Fibroblast of skin of right quadriceps (primary cell): ENCODE results near the gene PDXDC1.
"Not testable (repeated sequence)": the region's sequence is repeated elsewhere in the genome, so short reads cannot be mapped to it uniquely, and the experiment has no call there.

Experiments used
- DNase-seq: peaks from one replicate; pipeline ENCODE4 v3.0.0-alpha.2; 2013

Gene PDXDC1

DNA sequence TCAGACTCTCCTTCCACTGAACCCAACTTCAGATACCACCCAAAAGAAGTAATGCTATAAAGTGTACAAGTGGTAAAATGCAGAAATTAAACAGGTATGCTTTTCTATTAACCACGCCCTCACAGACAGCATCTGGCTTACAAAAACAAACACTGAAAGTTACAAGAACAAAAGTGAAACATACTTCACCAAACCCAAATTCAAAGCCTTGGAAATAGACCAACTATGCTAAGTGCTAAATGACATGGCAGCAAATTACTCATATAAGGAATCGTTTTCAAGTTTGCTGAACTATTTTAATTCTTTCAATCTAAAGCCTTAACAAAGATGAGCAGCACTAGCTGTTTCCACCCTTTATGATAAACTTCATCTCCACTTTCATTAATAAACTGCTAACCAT, 101.3 kb downstream of the PDXDC1 start:
- not testable (repeated sequence) for DNase-seq

DNA sequence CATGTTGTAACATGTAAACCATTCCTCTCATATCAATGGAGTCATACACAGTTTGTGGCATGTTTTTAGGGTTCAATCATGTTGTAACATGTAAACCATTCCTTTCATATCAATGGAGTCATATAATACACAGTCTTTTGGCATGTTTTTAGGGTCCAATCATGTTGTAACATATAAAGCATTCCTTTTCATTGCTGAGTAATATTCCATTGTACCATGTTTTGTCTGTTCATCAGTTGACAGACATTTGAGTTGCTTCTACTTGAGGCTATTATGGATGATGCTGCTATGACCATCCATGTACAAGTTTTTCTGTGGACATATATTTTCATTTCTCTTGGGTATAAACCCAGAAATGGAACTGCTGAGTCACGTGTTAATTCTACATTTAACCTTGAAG, 106.1 kb downstream of the PDXDC1 start:
- not testable (repeated sequence) for DNase-seq

DNA sequence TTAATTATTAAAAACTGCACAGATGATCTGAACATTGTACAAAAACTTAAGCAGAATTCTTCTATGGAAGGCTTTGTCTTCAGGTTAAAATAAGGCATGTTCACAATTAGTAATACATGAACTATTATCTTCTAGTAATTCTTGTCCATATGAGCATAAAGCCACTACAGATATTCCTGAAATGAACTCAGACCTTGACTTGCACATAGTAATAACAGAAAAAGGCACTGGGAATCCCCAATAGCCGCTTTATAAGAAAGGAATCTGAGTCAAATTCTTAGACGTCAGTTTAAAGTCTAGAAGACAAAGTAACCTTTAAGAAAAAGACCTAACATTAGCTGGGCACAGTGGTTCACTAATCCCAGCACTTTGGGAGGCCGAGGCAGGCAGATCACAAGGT, 108.0 kb downstream of the PDXDC1 start:
- DNase-seq: not testable (repeated sequence)

DNA sequence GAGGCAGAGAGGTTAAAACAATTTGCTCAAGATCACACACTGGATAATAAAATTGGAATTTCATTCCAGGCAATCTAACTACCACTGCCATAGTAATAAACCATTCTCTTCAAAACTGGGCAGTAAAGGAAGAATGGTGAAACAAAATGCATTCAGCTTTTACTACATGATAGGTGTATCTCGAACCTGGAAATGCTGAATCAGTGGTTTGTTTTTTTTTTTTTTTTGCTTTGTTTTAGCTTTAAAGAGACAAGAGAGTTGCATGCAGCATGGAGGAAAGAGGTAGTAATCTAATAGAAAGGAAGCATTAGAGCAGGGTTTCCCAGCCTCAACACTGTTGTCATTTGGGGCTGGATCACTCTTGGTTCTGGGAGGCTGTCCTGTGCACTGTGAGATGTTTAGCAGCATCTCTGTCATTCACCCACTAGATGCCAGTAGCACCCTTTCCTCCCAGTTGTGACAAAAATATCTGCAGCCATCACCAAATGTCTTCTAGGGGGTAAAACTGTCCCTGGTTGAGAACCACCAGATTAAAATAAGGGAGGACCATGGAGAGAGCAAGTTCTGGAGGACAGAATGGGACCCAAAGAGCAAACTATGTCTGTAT, 115.9 kb downstream of the PDXDC1 start:
- not testable (repeated sequence) for DNase-seq

DNA sequence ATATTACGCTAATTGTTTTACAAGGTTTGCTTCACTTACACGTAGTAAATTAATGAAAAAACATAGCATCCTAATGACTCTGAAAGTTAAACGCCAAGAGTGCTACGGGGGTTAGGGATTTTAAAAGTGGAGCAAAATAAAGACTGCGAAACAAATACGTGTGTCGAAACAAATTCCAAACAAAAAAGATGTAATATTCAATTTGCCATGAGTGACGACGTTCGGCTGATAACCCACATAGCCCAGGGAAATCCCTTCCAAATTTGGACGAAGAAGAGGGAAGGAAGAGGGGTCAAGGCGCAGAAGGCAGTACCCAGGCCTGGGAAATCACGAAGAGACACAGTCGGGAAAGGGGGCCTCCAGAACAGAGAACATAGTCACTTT, 118.7 kb downstream of the PDXDC1 start:
- DNase-seq: not testable (repeated sequence)

DNA sequence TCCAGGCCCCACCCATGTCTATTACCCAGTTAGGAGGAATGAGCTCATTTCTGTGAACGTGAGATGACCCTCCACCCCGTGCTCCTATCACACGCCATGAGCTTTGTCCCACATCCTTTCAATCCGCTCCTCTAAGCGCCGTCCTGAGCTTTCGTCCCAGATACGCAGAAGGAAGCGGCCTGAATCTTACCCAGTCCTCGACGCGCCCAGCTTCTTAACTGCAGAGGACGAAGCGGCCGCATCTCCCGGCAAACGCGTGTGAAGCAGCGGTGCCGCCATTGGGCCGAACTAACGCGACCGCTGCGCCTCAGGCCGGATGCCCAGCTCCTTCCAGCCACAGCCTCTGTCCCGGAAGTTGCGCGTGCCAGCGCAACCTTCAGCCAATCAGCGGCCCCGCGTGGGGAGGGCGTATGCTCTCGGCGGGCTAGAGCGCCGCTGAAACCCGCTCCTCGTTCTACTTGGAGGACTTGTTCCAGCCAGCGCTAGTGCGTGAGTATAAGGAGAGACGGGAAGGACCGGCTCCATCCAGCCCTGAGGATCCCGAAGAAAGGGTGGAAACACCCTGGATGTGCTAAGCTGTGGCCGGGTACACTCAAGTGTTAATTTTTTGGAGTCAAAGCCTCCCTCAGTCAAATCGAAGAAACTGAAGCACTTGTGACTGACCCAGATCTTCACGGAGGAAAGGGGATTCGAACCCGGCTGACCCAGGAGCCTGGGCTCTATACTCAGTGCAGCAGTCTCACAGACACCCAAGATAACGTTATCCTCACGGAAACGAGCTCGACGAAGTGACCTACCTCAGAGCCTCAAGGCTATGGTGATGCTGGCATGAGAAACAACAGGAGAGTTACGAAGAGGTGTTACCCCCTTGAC, 119.4 kb downstream of the PDXDC1 start, which contains the start of gene RRN3:
TSS of gene RRN3 (minus strand) at position 318 of the 873 bp plus-strand sequence. CDS start at position 279, 39 bp downstream.
- peak; percentile 92 for DNase-seq

DNA sequence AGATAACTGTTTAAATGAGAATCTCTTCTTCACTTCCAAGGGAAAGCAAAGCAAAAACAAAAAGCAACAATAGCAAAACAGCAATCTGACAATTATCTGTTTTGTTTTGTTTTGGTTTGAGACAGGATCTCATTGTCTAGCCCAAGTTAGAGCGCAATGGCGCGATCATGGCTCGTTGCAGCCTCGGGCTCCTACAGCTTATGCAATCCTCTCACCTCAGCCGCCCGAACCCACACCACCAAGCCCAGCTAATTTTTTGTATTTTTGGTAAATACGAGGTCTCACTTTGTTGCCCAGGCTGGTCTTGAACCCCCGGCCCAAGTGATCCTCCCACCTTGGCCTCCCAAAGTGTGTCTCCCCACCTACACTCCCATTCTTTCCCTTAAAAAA, 121.8 kb downstream of the PDXDC1 start:
- not testable (repeated sequence) for DNase-seq

DNA sequence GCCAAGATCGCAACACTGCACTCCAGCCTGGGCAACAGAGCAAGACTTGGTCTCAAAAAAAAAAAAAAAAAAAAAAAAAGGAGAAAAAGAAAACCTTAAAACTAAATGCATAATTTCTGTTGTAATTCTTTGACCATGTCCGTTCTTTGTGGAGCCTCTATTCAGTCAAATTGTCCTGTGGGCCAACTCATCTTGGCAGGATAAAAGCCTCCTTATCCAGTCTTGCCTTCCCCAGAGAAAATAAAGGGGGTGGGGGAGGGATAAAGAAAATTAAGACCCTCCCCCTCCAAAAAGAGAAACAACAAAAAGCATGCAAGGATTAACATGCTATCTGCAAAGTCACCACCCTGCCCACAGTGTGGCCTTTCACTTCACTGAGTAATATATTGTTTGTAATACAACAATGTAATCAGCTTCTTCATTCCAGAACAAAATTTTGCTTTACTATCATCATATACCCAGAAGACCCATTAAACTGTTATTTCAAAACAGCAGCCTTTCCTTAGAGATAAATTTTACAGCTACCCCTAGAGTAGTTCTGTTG, 124.6 kb downstream of the PDXDC1 start:
- DNase-seq: not testable (repeated sequence)

DNA sequence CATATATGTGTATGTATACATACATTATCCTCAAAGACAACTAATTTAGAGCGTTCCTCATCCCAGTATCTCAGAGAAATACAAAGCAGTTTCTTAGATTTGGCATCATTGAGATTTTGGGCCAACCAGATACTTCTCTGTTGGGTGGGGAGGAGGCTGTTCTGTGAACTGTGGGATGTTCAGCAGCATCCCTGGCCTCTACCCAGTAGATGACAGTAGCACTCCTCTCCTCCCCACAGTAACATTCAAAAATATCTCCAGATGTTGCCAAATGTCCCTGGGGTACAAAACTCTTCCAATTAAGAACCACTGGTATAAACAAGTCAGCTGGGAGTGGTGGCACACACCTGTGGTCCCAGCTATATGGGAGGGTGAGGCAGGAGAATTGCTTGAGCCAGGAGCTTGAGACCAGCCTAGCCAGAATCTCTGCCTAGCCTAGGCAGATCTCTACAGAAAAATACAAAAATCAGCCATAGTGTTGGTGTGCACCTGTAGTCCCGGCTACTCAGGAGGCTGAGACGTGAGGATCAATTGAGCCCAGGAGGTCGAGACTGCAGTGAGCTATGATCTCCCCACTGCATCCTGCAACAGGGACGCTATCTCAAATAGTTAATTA, 125.7 kb downstream of the PDXDC1 start:
- DNase-seq: not testable (repeated sequence)

DNA sequence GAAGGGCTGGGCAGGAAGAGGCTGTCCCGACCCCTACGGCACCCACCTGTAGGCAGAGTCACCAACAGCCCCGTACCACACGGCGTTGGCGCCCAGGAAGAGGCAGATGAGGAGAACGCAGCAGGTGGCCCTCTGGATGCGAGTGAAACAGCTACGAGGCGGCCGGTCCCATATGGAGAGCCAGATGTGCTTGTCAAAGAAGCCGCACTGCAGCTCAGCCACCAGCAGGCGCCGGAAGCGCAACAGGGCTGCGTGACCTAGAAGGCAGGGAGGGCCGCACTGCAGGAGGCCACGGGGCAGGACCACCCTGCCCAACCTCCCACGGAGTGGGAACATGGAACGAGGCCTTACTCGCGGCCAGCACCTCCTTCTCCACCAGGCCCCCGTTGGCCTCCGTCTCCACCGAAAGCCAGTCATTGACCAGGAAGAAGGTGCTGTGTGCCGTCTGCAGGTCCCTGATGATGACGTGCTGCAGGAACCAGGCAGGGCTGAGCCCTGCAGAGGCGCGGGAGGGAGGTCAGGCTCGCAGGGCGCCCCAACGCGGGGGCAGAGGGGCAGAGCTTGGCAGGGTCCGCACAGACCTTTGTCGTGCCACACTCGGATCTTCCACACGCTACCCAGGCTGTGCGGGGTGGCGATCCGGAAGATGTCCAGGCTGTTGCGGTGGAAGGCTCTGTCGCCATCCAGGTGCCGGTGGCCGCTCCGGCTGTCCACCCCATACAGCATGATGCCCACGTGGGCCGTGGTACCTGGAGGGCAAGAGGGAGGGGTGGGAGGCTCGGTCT, 153.0 kb downstream of the PDXDC1 start:
- not testable (repeated sequence) for DNase-seq

DNA sequence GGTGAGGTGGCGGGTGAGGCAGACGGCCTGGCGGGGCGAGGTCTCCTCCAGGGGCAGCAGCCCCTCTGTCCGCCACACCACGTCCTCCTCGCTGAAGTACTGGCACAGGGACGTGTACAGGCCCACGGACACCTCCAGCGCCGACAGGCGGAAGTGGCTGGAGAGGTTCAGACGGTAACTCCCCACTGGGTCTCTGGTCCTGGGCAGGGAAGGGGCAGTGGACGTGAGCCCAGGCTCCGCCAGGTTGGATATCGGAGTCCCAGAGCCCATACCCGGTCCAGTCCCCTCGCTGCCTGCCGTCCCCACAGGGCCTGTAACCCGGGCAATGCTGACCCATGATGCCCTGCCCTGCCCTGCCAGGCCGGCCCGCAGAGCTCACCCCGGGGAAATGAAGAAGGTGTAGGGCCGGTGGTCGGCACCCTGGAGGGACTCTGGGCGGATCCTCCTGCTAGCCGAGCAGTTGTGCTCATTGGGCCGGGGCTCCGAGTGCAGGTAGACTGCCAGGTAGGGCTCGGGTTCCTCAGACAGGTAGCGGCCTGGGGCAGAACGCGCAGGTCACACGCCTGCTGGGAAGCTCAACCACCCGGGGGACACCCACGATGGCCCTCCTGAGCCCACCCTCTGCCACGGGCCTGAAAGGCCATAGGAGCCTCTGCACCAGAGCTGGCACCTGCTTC, 155.6 kb downstream of the PDXDC1 start:
- DNase-seq: not testable (repeated sequence)

DNA sequence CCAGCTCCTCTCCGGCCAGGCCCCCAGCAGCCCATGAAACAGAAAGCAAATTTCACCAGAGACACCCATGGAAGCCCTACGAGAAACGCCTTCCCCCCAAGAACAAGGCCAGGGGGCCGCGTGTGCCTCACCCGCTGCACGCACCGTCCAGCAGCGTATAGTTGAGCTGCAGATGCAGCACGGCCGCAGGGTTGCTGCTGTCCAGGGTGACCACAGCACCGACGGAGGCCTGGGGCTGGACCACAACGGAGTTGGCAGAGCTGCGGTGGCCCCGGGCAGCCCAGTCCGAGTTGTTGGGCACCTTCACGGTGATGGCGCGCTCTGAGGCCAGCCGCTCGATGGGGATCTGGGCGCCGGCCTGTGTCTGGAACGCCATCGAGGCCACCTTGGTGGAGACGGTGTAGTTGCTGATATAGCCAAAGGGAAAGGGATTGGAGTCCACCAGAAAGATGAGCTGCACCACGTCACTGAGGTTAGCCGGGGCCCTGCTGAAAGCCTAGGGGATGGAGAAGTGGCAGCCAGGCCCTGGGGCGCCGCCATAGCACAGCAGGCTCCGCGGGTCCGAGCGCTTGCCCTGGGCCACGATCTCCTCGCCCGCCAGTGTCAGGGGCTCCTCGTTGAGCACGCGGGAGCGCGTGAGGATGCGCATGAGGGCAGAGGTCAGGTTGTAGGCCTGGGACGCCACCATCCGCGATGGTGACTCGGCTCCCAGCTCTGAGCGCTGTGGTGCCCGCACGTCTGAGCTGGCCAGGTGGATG, 156.3 kb downstream of the PDXDC1 start:
- DNase-seq: not testable (repeated sequence)

DNA sequence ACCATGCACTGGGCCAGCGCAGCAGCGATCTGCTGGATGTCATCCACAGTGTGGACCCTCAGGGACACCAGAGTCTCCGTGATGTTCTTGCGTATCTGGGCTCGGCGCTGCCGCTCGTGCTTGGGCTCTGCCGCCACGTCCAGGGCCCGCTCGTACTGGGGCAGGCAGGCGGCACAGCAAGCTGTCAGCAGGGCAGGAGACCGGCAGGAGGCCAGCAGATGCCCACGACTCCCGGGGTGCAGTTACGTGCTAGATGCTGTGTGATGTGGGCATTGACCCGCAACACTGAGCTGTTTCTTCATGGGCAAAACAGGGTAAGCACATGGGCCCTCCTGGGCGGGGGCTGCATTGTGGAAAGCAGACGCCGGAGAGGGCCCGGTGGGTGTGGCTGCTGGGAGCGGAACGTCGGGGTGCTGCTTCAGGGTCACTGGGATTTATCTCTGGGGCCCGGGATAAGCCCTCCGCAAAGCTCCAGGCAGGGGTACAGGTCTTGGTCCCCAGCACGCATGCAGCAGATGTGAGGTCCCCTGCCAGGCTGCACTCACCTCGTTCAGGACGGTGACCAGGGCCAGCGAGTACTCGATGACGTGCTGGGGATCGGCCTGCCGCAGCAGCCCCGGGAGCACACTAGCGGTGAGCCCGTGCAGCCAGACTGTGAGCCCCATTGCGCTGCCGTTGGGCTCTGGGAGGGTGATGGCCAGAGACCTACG, 158.0 kb downstream of the PDXDC1 start:
- not testable (repeated sequence) for DNase-seq

DNA sequence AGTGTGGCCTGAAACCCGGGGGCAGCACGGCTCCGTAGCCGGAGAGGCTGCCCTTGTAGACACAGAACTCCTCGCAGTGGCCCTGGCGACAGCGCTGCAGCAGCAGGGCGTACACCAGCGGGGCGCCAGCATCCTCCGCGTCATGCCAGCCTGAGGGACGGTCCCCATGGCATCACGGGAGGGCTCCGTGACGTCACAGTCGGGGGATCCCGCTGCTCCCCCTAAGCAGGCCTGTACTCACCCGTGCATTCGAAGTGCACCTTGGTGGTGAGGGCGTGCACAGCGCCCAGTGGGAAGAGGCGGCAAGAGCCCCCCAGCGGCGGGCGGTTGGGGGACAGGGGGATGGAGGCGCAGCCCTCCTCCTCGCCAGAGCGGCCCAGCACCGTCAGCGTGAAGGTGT, 158.7 kb downstream of the PDXDC1 start:
- DNase-seq: not testable (repeated sequence)

DNA sequence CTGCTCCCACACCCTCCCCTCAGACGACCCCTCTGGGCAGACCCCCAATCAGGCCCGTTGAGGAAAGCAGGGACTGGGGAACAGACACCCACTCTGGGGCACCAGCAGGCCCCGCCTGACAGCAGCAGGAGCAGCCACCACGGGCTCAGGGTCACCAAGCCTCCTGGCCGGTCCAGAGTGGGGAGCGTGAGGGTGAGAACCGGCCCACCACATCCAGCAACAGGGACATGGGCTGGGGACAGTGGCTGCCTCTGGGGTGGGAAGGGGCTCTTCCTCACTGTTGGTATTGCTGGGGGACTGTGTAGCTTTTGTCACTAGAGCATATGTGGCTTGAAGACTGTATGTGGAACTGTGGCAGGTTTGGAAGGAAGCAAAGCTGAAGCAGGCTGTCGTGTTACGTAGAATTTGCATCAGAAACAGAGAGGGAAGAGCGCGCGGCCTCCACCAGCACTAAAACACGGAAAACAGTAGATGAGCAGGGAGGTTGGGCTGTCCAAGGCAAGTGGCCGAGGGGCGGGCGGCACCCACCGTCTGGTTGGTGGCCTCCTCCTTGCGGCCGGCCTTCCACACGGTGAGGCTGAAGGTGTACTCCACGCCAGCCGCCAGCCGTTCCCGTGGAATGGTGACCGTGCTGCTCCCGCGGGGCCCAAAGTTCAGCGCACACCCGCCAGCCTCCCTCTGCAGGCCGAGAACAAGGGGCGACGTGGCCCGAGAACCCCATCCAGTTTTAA, 160.1 kb downstream of the PDXDC1 start:
- not testable (repeated sequence) for DNase-seq

DNA sequence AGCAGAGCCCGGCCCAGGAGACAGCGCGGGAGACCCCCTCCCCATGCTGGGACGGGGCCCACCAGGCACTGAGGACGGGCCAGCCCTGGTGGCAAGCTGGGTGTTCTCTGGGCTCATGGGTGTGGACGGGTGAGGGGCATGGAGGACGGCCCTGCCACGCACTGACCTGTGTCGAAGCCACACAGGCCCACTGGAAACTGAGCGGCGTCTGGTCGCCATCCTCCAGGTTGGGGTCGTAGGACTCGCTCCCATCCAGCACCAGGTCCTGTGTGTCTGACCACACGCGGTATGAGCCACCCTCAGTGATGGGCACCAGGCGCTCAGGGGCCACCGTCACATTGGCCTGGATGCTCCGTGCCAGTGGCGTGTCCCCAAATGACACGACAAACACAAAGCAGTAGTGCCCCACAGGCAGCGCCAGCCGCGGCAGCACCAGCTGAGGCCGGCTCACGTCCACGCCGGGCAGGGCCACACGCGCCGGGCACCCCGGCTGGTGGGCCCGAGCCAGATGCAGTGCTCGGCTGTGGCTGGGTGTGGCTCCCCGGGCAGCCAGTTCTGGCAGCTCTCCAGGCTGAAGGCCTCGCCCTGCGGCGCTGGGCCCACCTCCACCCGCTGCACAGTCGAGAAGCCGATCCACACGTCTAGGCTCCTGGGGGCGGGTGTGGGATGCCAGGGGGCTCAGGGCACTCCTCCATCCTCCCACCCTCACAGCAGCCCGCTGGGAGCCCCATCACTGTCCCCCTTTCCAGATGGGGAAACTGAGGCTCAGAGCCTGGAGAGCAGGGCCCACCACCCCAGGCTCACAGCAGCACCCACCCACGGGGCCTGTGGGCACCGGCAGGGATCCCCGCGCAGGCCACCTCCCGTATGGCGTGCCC, 160.9 kb downstream of the PDXDC1 start:
- not testable (repeated sequence) for DNase-seq

DNA sequence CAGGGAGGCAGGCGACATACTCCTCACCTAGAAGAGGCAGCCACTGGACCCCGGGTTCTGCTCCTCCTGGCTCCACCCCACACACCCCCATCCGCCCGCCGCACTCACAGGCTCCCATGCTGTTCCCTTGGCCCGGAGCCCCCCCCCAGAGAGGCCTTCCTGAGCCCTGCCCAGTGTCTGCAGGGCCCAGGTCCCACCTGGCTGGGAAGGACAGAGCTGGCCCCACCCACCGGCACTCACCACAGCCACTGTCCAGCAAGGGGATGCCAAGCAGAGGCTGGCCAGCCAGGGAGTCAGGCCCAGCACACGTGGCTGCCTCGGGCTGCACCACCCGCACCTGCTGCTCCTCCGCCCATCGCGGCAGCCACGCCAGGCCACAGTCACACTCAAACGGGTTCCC, 162.7 kb downstream of the PDXDC1 start:
- DNase-seq: not testable (repeated sequence)
